Keratinocyte (primary cell): ENCODE results near the gene TCTN1. TPM values are rescaled to one million over a fixed set of nuclear protein-coding genes. Genes with fewer than 3 reads are reported as not detected.

Experiments
- DNase-seq: peaks from one replicate; pipeline ENCODE4 v3.0.0-alpha.2; 2011; ENCODE audit warnings: low read depth, missing footprints, low spot score
- FAIRE-seq: peaks from 2 replicates; lab custom pipeline; 2011; peaks lifted over from hg19 to GRCh38; lab: Jason Lieb, UNC
- H2AFZ ChIP-seq: 2 replicates; pipeline ENCODE4 v1.6.0; 2012; ENCODE audit warnings: low read length, control low read depth, inconsistent platforms; ENCODE audit not compliant: control insufficient read depth
- H3K27ac ChIP-seq: 2 replicates; pipeline ENCODE4 v1.5.1; 2011; ENCODE audit warnings: low read length; ENCODE audit not compliant: control insufficient read depth, insufficient read depth
- H3K27me3 ChIP-seq: 3 replicates; pipeline ENCODE4 v1.6.0; 2011; ENCODE audit warnings: low read length; ENCODE audit not compliant: control insufficient read depth, insufficient read depth; ENCODE audit errors: extremely low read depth
- H3K36me3 ChIP-seq, 2 experiments: 2 replicates in 1 of 2; 3 replicates in 1 of 2; pipeline ENCODE4 v1.5.1; 2011; ENCODE audit warnings: low read length in 2 of 2, mild to moderate bottlenecking in 1 of 2; ENCODE audit not compliant: control insufficient read depth in 2 of 2, insufficient read depth in 2 of 2; ENCODE audit errors: extremely low read depth in 1 of 2
- H3K4me1 ChIP-seq: 3 replicates; pipeline ENCODE4 v1.5.1; 2011; ENCODE audit warnings: low read length; ENCODE audit not compliant: control insufficient read depth, insufficient read depth; ENCODE audit errors: extremely low read depth
- H3K4me2 ChIP-seq: 3 replicates; pipeline ENCODE4 v1.6.0; 2011; ENCODE audit warnings: low read depth, low read length; ENCODE audit not compliant: control insufficient read depth, insufficient read depth; ENCODE audit errors: extremely low read depth
- H3K4me3 ChIP-seq, 3 experiments: fragments of 200-600 bp in 1 of 3; sonication (generic) in 1 of 3; 2 replicates in 2 of 3; 3 replicates in 1 of 3; pipeline ENCODE4 v1.5.1; 2011 to 2016; ENCODE audit warnings: low read length in 3 of 3, mild to moderate bottlenecking in 3 of 3, control low read depth in 2 of 3, inconsistent platforms in 1 of 3, low read depth in 1 of 3, mixed read lengths in 1 of 3, mixed run types in 1 of 3, moderate library complexity in 1 of 3; ENCODE audit not compliant: control insufficient read depth in 2 of 3, insufficient read depth in 2 of 3; ENCODE audit errors: extremely low read depth in 1 of 3
- H3K79me2 ChIP-seq: 2 replicates; pipeline ENCODE4 v1.6.0; 2012; ENCODE audit warnings: low read length; ENCODE audit not compliant: control insufficient read depth, insufficient read depth
- H3K9ac ChIP-seq: 3 replicates; pipeline ENCODE4 v1.6.0; 2011; ENCODE audit warnings: low read length; ENCODE audit not compliant: control insufficient read depth, insufficient read depth; ENCODE audit errors: extremely low read depth
- H3K9me1 ChIP-seq: 3 replicates; pipeline ENCODE4 v1.6.0; 2011; ENCODE audit warnings: low read length; ENCODE audit not compliant: control insufficient read depth, insufficient read depth; ENCODE audit errors: extremely low read depth
- H3K9me3 ChIP-seq: 2 replicates; pipeline ENCODE4 v1.5.1; 2012; ENCODE audit warnings: low read depth, low read length; ENCODE audit not compliant: control insufficient read depth
- H4K20me1 ChIP-seq: 3 replicates; pipeline ENCODE4 v1.6.0; 2011; ENCODE audit warnings: low read length; ENCODE audit not compliant: control insufficient read depth, insufficient read depth; ENCODE audit errors: extremely low read depth
- CTCF ChIP-seq, 3 experiments: IDR thresholded peaks in 1 of 3; conservative IDR thresholded peaks in 1 of 3; optimal IDR thresholded peaks in 1 of 3; 2 replicates in 2 of 3; 3 replicates in 1 of 3; pipeline versions ENCODE3 to v1.5.1; 2011; ENCODE audit warnings: low read length in 3 of 3, mild to moderate bottlenecking in 3 of 3, moderate library complexity in 2 of 3, control low read depth in 1 of 3, inconsistent platforms in 1 of 3; ENCODE audit not compliant: insufficient read depth in 2 of 3; ENCODE audit errors: extremely low read depth in 1 of 3
- EZH2 ChIP-seq: IDR thresholded peaks from one replicate; pipeline ENCODE4 v1.6.1; 2012; ENCODE audit warnings: inconsistent platforms, mild to moderate bottlenecking, low read length, moderate library complexity
- dilution Hi-C: fragments of 300-500 bp; cut with MboI; formaldehyde crosslinking; loops from one replicate; pipeline ENCODE4 v1.7.0; 2020; ENCODE audit warnings: low sequenced_read_pairs; ENCODE audit not compliant: extremely low pct_ligation_motif_present
- polyA plus RNA-seq, 5 experiments: library from polyadenylated mRNA; depleted of rRNA in 3 of 5; stranded (reverse) in 3 of 5; stranded (forward) in 1 of 5; unstranded in 1 of 5; fragments of >200 nt; gene quantifications; 1 replicate in 1 of 5; 2 replicates in 3 of 5; 3 replicates in 1 of 5; pipeline versions ENCODE4 v1.2.1 to v1.2.3, GENCODE V29; 2011 to 2012; ENCODE audit warnings: missing spikeins in 2 of 5, low read depth in 1 of 5, low replicate concordance in 1 of 5

TCTN1 gene
- polyA plus RNA-seq, 1 donor (not counting 4 experiments of a cell fraction or from before 2014, with no cell fraction given) = 30.6 TPM

GRCh38 chr12:110677206-110677911 is 63.4 kb downstream of the TCTN1 start:
- Histone ChIP-seq H3K27me3 (no peaks in the 10 kb centered on the region), H4K20me1 (no peaks in the 10 kb centered on the region), H3K4me2 (no peak overlapping the region), H3K27ac (no peak overlapping the region), H3K36me3 (no peaks in the 10 kb centered on the region), H3K9me3 (no peaks in the 10 kb centered on the region), H3K79me2 (no peaks in the 10 kb centered on the region), H3K9me1 (no peaks in the 10 kb centered on the region), H2AFZ (no peak overlapping the region), H3K9ac (no peak overlapping the region), H3K4me3 (no peak overlapping the region), H3K4me1 (no peaks in the 10 kb centered on the region)
- DNase-seq = no peak
- dilution Hi-C loops = no loop called here
- TF ChIP-seq EZH2 (no peak), CTCF (optimal IDR thresholded peaks at IDR 0.05 in 1 of 3, IDR thresholded peaks at IDR 0.05 in 1 of 3, conservative IDR thresholded peaks at IDR 0.05 in 1 of 3; ENCODE audit: extremely low read depth in 1 of 3, insufficient read depth in 2 of 3, low read length in 3 of 3) (no peak)
- FAIRE-seq = no peak

DNA sequence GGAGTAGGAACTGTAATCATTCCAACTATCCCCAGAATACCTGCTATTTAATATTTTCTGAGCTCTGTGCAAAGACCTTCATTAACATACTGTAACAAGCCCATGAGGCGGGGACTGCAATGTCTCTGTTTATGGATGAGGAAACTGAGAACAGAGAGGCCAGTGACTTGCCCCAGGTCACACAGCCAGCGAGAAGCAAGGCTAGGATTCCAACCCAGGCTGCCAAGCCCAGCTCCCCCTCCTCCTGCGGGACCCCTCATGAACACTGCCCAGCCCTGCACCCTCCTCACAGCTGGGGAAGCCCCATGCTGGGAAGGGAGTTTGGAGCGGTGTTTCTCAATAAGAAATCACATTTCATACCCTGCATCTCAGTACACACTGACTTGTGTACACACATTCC is 64.1 kb downstream of the TCTN1 start:
- H3K27me3 ChIP-seq = no peaks in the 10 kb centered on the region
- no peak overlapping the region for H3K9ac ChIP-seq
- no peaks in the 10 kb centered on the region for H3K9me3 ChIP-seq
- no peaks in the 10 kb centered on the region for H4K20me1 ChIP-seq
- no peak for DNase-seq
- H2AFZ ChIP-seq = no peak overlapping the region
- no peak overlapping the region for H3K4me2 ChIP-seq
- FAIRE-seq = no peak
- no peaks in the 10 kb centered on the region for H3K36me3 ChIP-seq
- TF ChIP-seq CTCF (optimal IDR thresholded peaks at IDR 0.05 in 1 of 3, IDR thresholded peaks at IDR 0.05 in 1 of 3, conservative IDR thresholded peaks at IDR 0.05 in 1 of 3; ENCODE audit: extremely low read depth in 1 of 3, insufficient read depth in 2 of 3, low read length in 3 of 3) (no peak), EZH2 (no peak)
- no peaks in the 10 kb centered on the region for H3K79me2 ChIP-seq
- no peak overlapping the region for H3K27ac ChIP-seq
- no peaks in the 10 kb centered on the region for H3K9me1 ChIP-seq
- dilution Hi-C loops = no loop called here
- no peak overlapping the region for H3K4me3 ChIP-seq
- no peaks in the 10 kb centered on the region for H3K4me1 ChIP-seq
